Activated CD4-positive, CD25-positive, alpha-beta regulatory T cell treated with anti-CD3 and anti-CD28 coated beads, Interleukin-2, amount 50 U/mL, for 24 hours (primary cell): ENCODE measurements around the gene SIGLEC11.

Experiments used
- ATAC-seq, 2 donors: fragments of 150-1000 bp; cut with Tn5 transposase; one replicate each; pipeline ENCODE4 v1.10.0; 2021; ENCODE audit warnings: mild to moderate bottlenecking in 1 of 2, moderate library complexity in 1 of 2

Gene SIGLEC11

GRCh38 chr19:49950956-49951526 is 9.9 kb downstream of the SIGLEC11 start:
- ATAC-seq: no peak

- ATAC-seq: no peak
These were observed 10.4 kb downstream of the SIGLEC11 start for GRCh38 chr19:49950590-49950948.

- ATAC-seq: no peak
These were observed 11.0 kb downstream of the SIGLEC11 start for GRCh38 chr19:49949742-49950589.

GRCh38 chr19:49946415-49946814 is 14.6 kb downstream of the SIGLEC11 start:
- ATAC-seq: no peak

- ATAC-seq: peak; percentile 28 to 53
These were observed 16.4 kb downstream of the SIGLEC11 start for GRCh38 chr19:49944567-49944966.

- no peak for ATAC-seq
These were observed 20.5 kb downstream of the SIGLEC11 start for GRCh38 chr19:49940482-49940791.

GRCh38 chr19:49939721-49940481 is 21.1 kb downstream of the SIGLEC11 start:
- no peak for ATAC-seq

GRCh38 chr19:49938662-49939061 is 22.3 kb downstream of the SIGLEC11 start:
- ATAC-seq: no peak

- peak; percentile 65 to 77 for ATAC-seq
These were observed 23.1 kb downstream of the SIGLEC11 start for GRCh38 chr19:49937750-49938381.

- ATAC-seq: no peak
These were observed 24.4 kb downstream of the SIGLEC11 start for GRCh38 chr19:49936549-49936948.

- ATAC-seq: no peak
These were observed 27.3 kb downstream of the SIGLEC11 start for GRCh38 chr19:49933643-49934042.

GRCh38 chr19:49932731-49933131 is 28.2 kb downstream of the SIGLEC11 start:
- ATAC-seq: no peak

GRCh38 chr19:49932041-49932451 is 28.9 kb downstream of the SIGLEC11 start:
- ATAC-seq: no peak

- no peak for ATAC-seq
These were observed 29.5 kb downstream of the SIGLEC11 start for GRCh38 chr19:49931293-49932040.

- no peak for ATAC-seq
These were observed 30.4 kb downstream of the SIGLEC11 start for GRCh38 chr19:49930483-49931011.

GRCh38 chr19:49929611-49930482 is 31.1 kb downstream of the SIGLEC11 start:
- peak; percentile 88 to 89 for ATAC-seq

GRCh38 chr19:49929121-49929610 is 31.8 kb downstream of the SIGLEC11 start, which contains the start of the genes ATF5 and NUP62:
TSS of gene ATF5 (plus strand) at chr19:49929205. CDS start at chr19:49930851, 1,646 bp downstream.
TSS of gene NUP62 (minus strand) at chr19:49929504. CDS start at chr19:49909807, 19,697 bp downstream.
- ATAC-seq: peak; percentile 36 to 50

GRCh38 chr19:49927526-49928264 is 33.3 kb downstream of the SIGLEC11 start:
- no peak for ATAC-seq

GRCh38 chr19:49926515-49926914 is 34.5 kb downstream of the SIGLEC11 start:
- no peak for ATAC-seq

GRCh38 chr19:49925486-49925885 is 35.5 kb downstream of the SIGLEC11 start:
- no peak for ATAC-seq
